Upper lobe of left lung (tissue), 6 donors: ENCODE results near the gene GPC1. TPM values are rescaled to one million over a fixed set of nuclear protein-coding genes. Genes with fewer than 3 reads are reported as not detected.

Experiments
- ATAC-seq, 2 donors: fragments of 200-7000 bp; cut with Tn5 transposase; one replicate each; pipeline ENCODE4 v1.9.1; 2022; ENCODE audit warnings: mild to moderate bottlenecking in 2 of 2, moderate library complexity in 2 of 2; ENCODE audit not compliant: low FRiP score in 2 of 2
- DNase-seq, 2 donors: peaks; one replicate each; pipeline ENCODE4 v3.0.0-alpha.2; 2019 to 2020
- H3K27ac ChIP-seq, 4 donors: fragments of 200-600 bp; sonication (generic); one replicate each; pipeline ENCODE4 v1.5.1; 2016 to 2019
- H3K27me3 ChIP-seq, 4 donors: fragments of 200-600 bp; sonication (generic); one replicate each; pipeline ENCODE4 v1.5.1; 2017 to 2019
- H3K36me3 ChIP-seq, 4 donors: fragments of 200-600 bp; sonication (generic); one replicate each; pipeline ENCODE4 v1.5.1; 2016 to 2019
- H3K4me1 ChIP-seq, 4 donors: fragments of 200-600 bp; sonication (generic); one replicate each; pipeline ENCODE4 v1.5.1; 2018 to 2019
- H3K4me3 ChIP-seq, 4 donors: fragments of 200-600 bp; sonication (generic); one replicate each; pipeline ENCODE4 v1.5.1; 2017 to 2019; ENCODE audit warnings: mild to moderate bottlenecking in 2 of 4, moderate library complexity in 1 of 4
- H3K9me3 ChIP-seq, 4 donors: fragments of 200-600 bp; sonication (generic); one replicate each; pipeline ENCODE4 v1.5.1; 2018 to 2019
- CTCF ChIP-seq, 6 experiments: fragments of 450-650 bp in 4 of 6; fragments of 200-600 bp in 2 of 6; sonication (generic) in 2 of 6; IDR thresholded peaks; one replicate each; pipeline ENCODE4 v1.5.1; 2016 to 2019; ENCODE audit warnings: antibody characterized with exemption in 6 of 6
- EP300 ChIP-seq, 4 donors: sonication (generic); formaldehyde crosslinking; IDR thresholded peaks; one replicate each; pipeline ENCODE4 v1.5.1; 2017; ENCODE audit warnings: antibody characterized with exemption in 4 of 4, control low read depth in 2 of 4
- POLR2A ChIP-seq, 4 donors: fragments of 450-650 bp; IDR thresholded peaks; one replicate each; pipeline ENCODE4 v1.5.1; 2016 to 2017; ENCODE audit warnings: antibody characterized with exemption in 4 of 4, mild to moderate bottlenecking in 2 of 4
- POLR2AphosphoS5 ChIP-seq, 2 donors: sonication (generic); formaldehyde crosslinking; IDR thresholded peaks; one replicate each; pipeline ENCODE4 v1.5.1; 2017; ENCODE audit warnings: antibody characterized with exemption in 2 of 2
- WGBS, 2 donors: methylation state at CpG; one replicate each; pipeline ENCODE4 v1.1.5; 2017 to 2018; 5-methylcytosine and 5-hydroxymethylcytosine counted together
- total RNA-seq, 6 donors: library from RNA; depleted of rRNA in 4 of 6; stranded (reverse); fragments of >200 nt in 4 of 6; gene quantifications; one replicate each; pipeline versions ENCODE4 v1.1.0 to v1.2.1, GENCODE V29; 2016 to 2021
- donor health status: DM: no; HTN: no; CAD: no; lungs with moderate emphysema.
- donor health status: DM: no; HTN: yes; CAD: no; lungs with severe emphysema.

Gene GPC1
- total RNA-seq, 6 donors from 2014 or later: 16.8 to 45.5 (median 33.2) TPM

- DNase-seq: no peak
- Histone ChIP-seq H3K4me1 (peaks cover 16 to 35% (median 26%) of the 10 kb centered on the region in 4 donors), H3K36me3 (no peaks in the 10 kb centered on the region), H3K27me3 (peaks cover 0 to 11% (median 0%) of the 10 kb centered on the region in 4 donors), H3K4me3 (peak overlapping the region in 1 of 4 donors; percentile 76), H3K9me3 (no peaks in the 10 kb centered on the region), H3K27ac (no peak overlapping the region)
- WGBS, 2 donors: 83% methylated on average over 2 of the region's 2 CpGs; no CpG with 5 or more reads in 1 of the 2 donors
- no peak for ATAC-seq
- TF ChIP-seq EP300 (IDR thresholded peaks at IDR 0.05): no peak
- no peak for TF ChIP-seq CTCF (IDR thresholded peaks at IDR 0.05)
- TF ChIP-seq POLR2AphosphoS5 (IDR thresholded peaks at IDR 0.05): no peak
- no peak for TF ChIP-seq POLR2A (IDR thresholded peaks at IDR 0.05)
Measured at GRCh38 chr2:240437551-240437860, 2.0 kb downstream of the GPC1 start.

GRCh38 chr2:240437861-240438809, 2.7 kb downstream of the GPC1 start:
- H3K4me1 ChIP-seq: peaks cover 16 to 35% (median 26%) of the 10 kb centered on the region in 4 donors
- no peak overlapping the region for H3K27ac ChIP-seq
- TF ChIP-seq POLR2A (IDR thresholded peaks at IDR 0.05) (no peak), POLR2AphosphoS5 (IDR thresholded peaks at IDR 0.05) (no peak), EP300 (IDR thresholded peaks at IDR 0.05) (no peak), CTCF (IDR thresholded peaks at IDR 0.05) (peak; percentile 76 to 97 (median 90))
- no peaks in the 10 kb centered on the region for H3K36me3 ChIP-seq
- peak overlapping the region in 1 of 4 donors; percentile 0 for H3K4me3 ChIP-seq
- H3K27me3 ChIP-seq: peaks cover 0 to 11% (median 0%) of the 10 kb centered on the region in 4 donors
- no peaks in the 10 kb centered on the region for H3K9me3 ChIP-seq
- peak; percentile 60 to 93 for DNase-seq
- peak; percentile 65 to 74 for ATAC-seq
- WGBS, 2 donors: 28 to 50% methylated on average over 3 to 24 of the region's 24 CpGs

DNA sequence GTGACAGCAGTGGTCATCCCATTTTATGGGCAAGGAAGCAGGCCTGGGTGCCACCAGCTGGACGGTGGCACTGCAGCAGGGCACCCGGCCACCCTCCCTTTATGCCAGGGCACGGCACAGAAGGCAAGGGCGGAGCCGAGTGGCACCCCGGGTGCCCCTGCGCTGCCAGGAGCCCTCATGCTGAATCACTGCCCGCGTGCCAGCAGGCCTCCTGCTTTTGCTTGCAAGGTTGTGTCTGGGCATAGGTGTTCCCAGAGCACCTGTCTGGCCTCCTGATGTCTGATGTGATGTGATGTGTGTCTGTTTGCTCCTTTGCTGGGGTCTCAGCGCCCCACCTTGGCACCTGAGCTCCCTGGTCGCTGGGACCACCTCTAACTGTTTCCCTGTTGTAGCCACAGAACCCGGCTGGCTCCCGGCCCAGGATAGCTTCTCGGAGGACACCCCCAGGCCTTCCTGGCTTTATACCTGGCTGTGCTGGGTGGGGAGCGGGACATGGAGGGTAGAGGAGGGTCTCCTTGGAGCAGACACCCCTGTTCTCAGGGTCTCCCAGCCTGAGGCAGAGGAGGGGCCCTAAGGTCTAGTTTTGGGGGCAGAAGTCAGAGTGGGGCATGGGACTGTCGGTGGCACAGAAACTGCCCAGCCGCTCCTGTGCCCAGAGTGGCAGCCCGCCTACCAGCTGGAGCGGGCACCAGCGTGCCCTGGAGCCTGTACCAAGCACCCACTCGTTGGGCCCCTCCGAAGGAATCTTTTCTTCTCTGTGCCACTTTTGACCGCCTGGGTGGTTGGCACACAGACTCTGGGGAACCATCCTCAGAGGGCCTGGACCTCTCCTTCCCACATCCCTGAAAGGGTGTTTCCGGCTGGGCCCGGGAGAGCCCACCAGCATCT, 3.6 kb downstream of the GPC1 start:
- 80 to 89% methylated on average over 16 to 25 of the region's 25 CpGs for WGBS, 2 donors
- Histone ChIP-seq H3K4me3 (no peak overlapping the region), H3K27me3 (peaks cover 0 to 11% (median 0%) of the 10 kb centered on the region in 4 donors), H3K36me3 (no peaks in the 10 kb centered on the region), H3K4me1 (peaks cover 16 to 35% (median 26%) of the 10 kb centered on the region in 4 donors), H3K27ac (no peak overlapping the region), H3K9me3 (no peaks in the 10 kb centered on the region)
- no peak for ATAC-seq
- peak in 1 of 2 donors; percentile 64 for DNase-seq
- TF ChIP-seq POLR2A (IDR thresholded peaks at IDR 0.05) (no peak), POLR2AphosphoS5 (IDR thresholded peaks at IDR 0.05) (no peak), CTCF (IDR thresholded peaks at IDR 0.05) (no peak)

GRCh38 chr2:240439698-240440151, 4.3 kb downstream of the GPC1 start:
- Histone ChIP-seq H3K27me3 (peaks cover 0 to 11% (median 0%) of the 10 kb centered on the region in 4 donors), H3K4me1 (peaks cover 11 to 30% (median 22%) of the 10 kb centered on the region in 4 donors), H3K27ac (no peak overlapping the region), H3K4me3 (no peak overlapping the region), H3K36me3 (no peaks in the 10 kb centered on the region), H3K9me3 (no peaks in the 10 kb centered on the region)
- DNase-seq: peak in 1 of 2 donors; percentile 56
- no peak for TF ChIP-seq EP300 (IDR thresholded peaks at IDR 0.05)
- TF ChIP-seq POLR2AphosphoS5 (IDR thresholded peaks at IDR 0.05): no peak
- no peak for TF ChIP-seq POLR2A (IDR thresholded peaks at IDR 0.05)
- TF ChIP-seq CTCF (IDR thresholded peaks at IDR 0.05): no peak
- WGBS, 2 donors: 90 to 92% methylated on average over 8 to 15 of the region's 15 CpGs
- ATAC-seq: no peak
